Stimulated activated CD4-positive, alpha-beta T cell treated with anti-CD3 and anti-CD28 coated beads, Interleukin-4, amount 100 ng/mL, for 4 hours (primary cell): Measurements from ENCODE around the gene TNNT3.

ENCODE experiments used
- DNase-seq, 2 experiments: peaks; one replicate each; pipeline ENCODE4 v3.0.0-alpha.2; 2020

TNNT3 gene

GRCh38 chr11:1959786-1960185, 40.3 kb downstream of the TNNT3 start:
- no peak for DNase-seq

- DNase-seq: no peak
These were observed 44.4 kb downstream of the TNNT3 start for GRCh38 chr11:1963864-1964263.

- DNase-seq: no peak
These were observed 44.8 kb downstream of the TNNT3 start for GRCh38 chr11:1964348-1964747.

- DNase-seq: no peak
These were observed 45.5 kb downstream of the TNNT3 start for GRCh38 chr11:1964955-1965354.

- no peak for DNase-seq
These were observed 47.0 kb downstream of the TNNT3 start for GRCh38 chr11:1966531-1966930.

GRCh38 chr11:1967641-1968225, 48.2 kb downstream of the TNNT3 start:
- no peak for DNase-seq

GRCh38 chr11:1968454-1969002, 49.0 kb downstream of the TNNT3 start:
- no peak for DNase-seq

- DNase-seq: no peak
These were observed 49.5 kb downstream of the TNNT3 start for GRCh38 chr11:1969035-1969434.

- no peak for DNase-seq
These were observed 50.3 kb downstream of the TNNT3 start for GRCh38 chr11:1969776-1970175.

- DNase-seq: no peak
These were observed 51.5 kb downstream of the TNNT3 start for GRCh38 chr11:1970956-1971355.

- DNase-seq: no peak
These were observed 55.7 kb downstream of the TNNT3 start for GRCh38 chr11:1975185-1975584.

GRCh38 chr11:1978720-1979473, 59.4 kb downstream of the TNNT3 start:
- DNase-seq: no peak

GRCh38 chr11:1979607-1980006, 60.1 kb downstream of the TNNT3 start:
- no peak for DNase-seq

GRCh38 chr11:1982873-1983600, 63.5 kb downstream of the TNNT3 start:
- no peak for DNase-seq

GRCh38 chr11:1983601-1983961, 64.1 kb downstream of the TNNT3 start:
- no peak for DNase-seq

GRCh38 chr11:1987024-1987423, 67.5 kb downstream of the TNNT3 start:
- DNase-seq: no peak

GRCh38 chr11:1988174-1988573, 68.7 kb downstream of the TNNT3 start:
- DNase-seq: no peak
